Measurements from ENCODE around the gene ZNG1C.
"Not testable (repeated sequence)": the region's sequence is repeated elsewhere in the genome, so short reads cannot be mapped to it uniquely, and the experiment has no call there.

GRCh38 chr9:68304777-68305176 lies 63.0 kb downstream of the ZNG1C start:
- TF ChIP-seq CTCF (conservative IDR thresholded peaks at IDR 0.05; ENCODE audit: low read length); EZH2phosphoT487 (IDR thresholded peaks at IDR 0.05; ENCODE audit: borderline replicate concordance, low read depth, low read length): not testable (repeated sequence)
